Mammary epithelial cell (primary cell): ENCODE measurements around the gene RPGRIP1L.

ENCODE experiments used
- EZH2 ChIP-seq: IDR thresholded peaks from 2 replicates; pipeline ENCODE4 v1.6.1; 2012; ENCODE audit warnings: low read length, inconsistent platforms, borderline replicate concordance
- TF ChIP-seq, protein P1 (sequence below), 2 donors: IDR thresholded peaks in 1 of 2; conservative IDR thresholded peaks in 1 of 2; 2 replicates each; pipeline ENCODE4 v1.5.1; 2011 to 2012; ENCODE audit warnings: inconsistent platforms in 2 of 2, low read length in 2 of 2, mild to moderate bottlenecking in 2 of 2, control low read depth in 1 of 2, low read depth in 1 of 2; ENCODE audit not compliant: insufficient read depth in 1 of 2; ENCODE audit errors: extremely low read depth in 1 of 2

DNA sequence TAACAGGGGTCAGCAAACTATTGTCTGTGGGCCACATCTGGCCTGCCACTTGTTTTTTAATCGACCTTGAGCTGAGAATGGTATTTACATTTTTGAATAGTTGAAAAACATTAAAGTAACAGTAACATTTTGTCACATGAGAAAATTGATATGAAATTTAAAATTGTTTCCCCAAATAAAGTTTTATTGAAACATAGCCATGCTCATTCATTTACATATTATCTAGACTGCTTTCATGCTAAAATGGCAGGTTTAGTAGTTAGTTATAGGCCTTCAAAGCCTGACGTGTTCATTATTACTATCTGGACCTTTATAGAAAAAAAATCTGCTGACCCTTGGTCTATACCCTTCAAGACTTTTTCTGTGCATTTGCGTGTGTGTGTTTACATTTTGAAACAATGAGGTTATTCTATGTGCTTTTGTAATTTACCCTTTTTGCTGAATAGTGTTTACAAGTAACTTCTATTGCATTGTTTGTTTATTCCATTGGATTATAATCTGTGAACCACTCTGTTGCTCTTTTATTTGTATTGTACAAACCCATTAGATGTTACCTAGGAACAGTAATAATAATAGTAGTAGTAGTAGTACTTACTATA is 37.4 kb upstream of the RPGRIP1L start:
- TF ChIP-seq, protein P1, sequence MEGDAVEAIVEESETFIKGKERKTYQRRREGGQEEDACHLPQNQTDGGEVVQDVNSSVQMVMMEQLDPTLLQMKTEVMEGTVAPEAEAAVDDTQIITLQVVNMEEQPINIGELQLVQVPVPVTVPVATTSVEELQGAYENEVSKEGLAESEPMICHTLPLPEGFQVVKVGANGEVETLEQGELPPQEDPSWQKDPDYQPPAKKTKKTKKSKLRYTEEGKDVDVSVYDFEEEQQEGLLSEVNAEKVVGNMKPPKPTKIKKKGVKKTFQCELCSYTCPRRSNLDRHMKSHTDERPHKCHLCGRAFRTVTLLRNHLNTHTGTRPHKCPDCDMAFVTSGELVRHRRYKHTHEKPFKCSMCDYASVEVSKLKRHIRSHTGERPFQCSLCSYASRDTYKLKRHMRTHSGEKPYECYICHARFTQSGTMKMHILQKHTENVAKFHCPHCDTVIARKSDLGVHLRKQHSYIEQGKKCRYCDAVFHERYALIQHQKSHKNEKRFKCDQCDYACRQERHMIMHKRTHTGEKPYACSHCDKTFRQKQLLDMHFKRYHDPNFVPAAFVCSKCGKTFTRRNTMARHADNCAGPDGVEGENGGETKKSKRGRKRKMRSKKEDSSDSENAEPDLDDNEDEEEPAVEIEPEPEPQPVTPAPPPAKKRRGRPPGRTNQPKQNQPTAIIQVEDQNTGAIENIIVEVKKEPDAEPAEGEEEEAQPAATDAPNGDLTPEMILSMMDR (conservative IDR thresholded peaks at IDR 0.05 in 1 of 2, IDR thresholded peaks at IDR 0.05 in 1 of 2; ENCODE audit: extremely low read depth in 1 of 2, insufficient read depth in 1 of 2, low read depth in 1 of 2, low read length in 2 of 2) = no peak
- TF ChIP-seq EZH2 = no peak
